Erythroblast (primary cell): ENCODE results near the gene KRI1.

Source experiments
- GATA1 ChIP-seq: IDR thresholded peaks from 2 replicates; pipeline ENCODE4 v1.6.1; 2011; ENCODE audit warnings: low read depth, mild to moderate bottlenecking, control low read depth, low read length, moderate library complexity
- POLR2A ChIP-seq: IDR thresholded peaks from 2 replicates; pipeline ENCODE4 v1.6.1; 2011; ENCODE audit warnings: mild to moderate bottlenecking, low read length

DNA sequence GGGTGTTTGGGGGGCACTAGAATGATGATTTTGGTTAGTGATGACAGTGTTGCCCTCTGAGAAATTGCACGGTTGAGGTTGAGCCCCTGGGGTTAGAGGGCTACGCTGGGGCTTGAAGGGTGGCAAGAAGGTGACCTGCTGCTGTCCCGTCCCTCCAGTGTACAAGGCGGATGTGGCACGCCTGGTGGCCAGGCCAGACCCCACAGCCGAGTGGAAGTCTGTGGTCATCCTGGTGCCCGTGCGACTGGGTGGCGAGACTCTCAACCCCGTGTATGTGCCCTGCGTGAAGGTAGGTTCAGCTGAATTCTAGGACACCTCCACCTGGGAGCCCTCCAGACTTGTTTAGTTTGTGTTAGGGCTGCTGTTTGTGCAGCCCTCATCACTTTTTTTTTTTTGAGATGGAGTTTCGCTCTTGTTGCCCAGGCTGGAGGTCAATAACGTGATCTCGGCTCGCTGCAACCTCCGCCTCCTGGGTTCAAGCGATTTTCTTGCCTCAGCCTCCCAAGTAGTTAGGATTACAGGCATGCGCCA is 17.0 kb downstream of the KRI1 start:
- TF ChIP-seq POLR2A, result no peak
- no peak for TF ChIP-seq GATA1
